Osteocyte (in vitro differentiated cells): ENCODE measurements around the gene TFEB. TPM values are rescaled to one million over a fixed set of nuclear protein-coding genes. Genes with fewer than 3 reads are reported as not detected.
A peak's percentile ranks its signal among the peaks of the same experiment; 100 is the strongest.

Source experiments
- DNase-seq: peaks from one replicate; pipeline ENCODE4 v3.0.0; 2021; ENCODE audit warnings: mixed read lengths; ENCODE audit not compliant: unreplicated experiment; ENCODE audit errors: extremely low spot score
- H3K27ac Mint-ChIP-seq: one replicate; pipeline ENCODE4 v1.8.0; 2021; ENCODE audit warnings: mild to moderate bottlenecking, mixed read lengths; ENCODE audit not compliant: unreplicated experiment
- H3K27me3 Mint-ChIP-seq: one replicate; pipeline ENCODE4 v1.8.0; 2021; ENCODE audit warnings: mixed read lengths; ENCODE audit not compliant: unreplicated experiment
- H3K36me3 Mint-ChIP-seq: one replicate; pipeline ENCODE4 v1.8.0; 2021; ENCODE audit warnings: mixed read lengths; ENCODE audit not compliant: unreplicated experiment
- H3K4me1 Mint-ChIP-seq: one replicate; pipeline ENCODE4 v1.8.0; 2021; ENCODE audit warnings: mixed read lengths; ENCODE audit not compliant: unreplicated experiment
- H3K4me3 Mint-ChIP-seq: one replicate; pipeline ENCODE4 v1.8.0; 2021; ENCODE audit warnings: mild to moderate bottlenecking, moderate library complexity, mixed read lengths; ENCODE audit not compliant: unreplicated experiment
- H3K9me3 Mint-ChIP-seq: one replicate; pipeline ENCODE4 v1.8.0; 2021; ENCODE audit warnings: mixed read lengths; ENCODE audit not compliant: unreplicated experiment
- total RNA-seq: library from RNA; stranded (reverse); gene quantifications from 2 replicates; pipeline ENCODE4 v1.2.1, GENCODE V29; 2021
- TF ChIP-seq, protein P1 (sequence below): fragments of 200-600 bp; sonication (generic); IDR thresholded peaks from 2 replicates; pipeline ENCODE4 v1.5.0; 2021; ENCODE audit warnings: antibody characterized with exemption, mild to moderate bottlenecking, moderate library complexity

Gene TFEB
- total RNA-seq, 1 donor from 2014 or later: 11.1 TPM

DNA sequence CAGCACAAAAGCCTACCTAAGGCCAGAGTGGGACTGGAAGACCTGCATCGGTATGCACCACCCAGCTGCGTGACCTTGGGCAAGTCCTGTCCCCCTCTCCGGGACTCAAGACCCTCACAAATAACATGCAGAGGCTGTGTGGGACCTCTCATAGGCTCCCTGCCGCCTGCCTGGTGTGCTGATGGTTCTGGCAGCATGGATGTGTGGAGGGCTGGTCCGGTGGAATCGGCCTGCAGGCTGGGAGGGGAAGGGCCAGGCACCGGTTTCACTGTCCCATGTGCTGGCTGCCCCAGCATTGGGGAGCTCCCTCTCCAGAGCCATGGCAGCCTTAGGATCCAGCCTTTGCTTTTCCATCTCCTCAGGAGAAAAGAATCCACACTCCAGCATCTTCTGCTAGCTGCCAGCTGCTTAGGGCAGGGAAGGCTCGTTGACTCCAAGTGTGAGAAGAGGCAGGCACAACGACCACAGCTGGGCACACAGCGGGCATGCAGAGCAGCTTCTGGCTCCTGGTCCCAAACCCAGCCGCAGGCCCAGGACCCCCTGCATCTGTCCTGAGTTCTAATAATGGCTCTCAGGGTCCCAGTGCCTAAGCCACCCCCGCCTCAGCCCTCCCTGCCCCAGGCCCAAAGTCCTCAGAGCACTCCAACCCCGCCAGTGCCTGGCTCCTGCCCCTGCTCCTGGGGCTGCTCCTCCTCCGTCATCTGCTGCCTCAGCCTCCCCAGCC, 32.5 kb downstream of the TFEB start:
- H3K36me3 Mint-ChIP-seq: no peaks in the 10 kb centered on the region
- no peak overlapping the region for H3K27ac Mint-ChIP-seq
- H3K27me3 Mint-ChIP-seq: no peaks in the 10 kb centered on the region
- peaks cover 58% of the 10 kb centered on the region for H3K4me1 Mint-ChIP-seq
- no peak overlapping the region for H3K4me3 Mint-ChIP-seq
- DNase-seq: no peak
- TF ChIP-seq, protein P1, sequence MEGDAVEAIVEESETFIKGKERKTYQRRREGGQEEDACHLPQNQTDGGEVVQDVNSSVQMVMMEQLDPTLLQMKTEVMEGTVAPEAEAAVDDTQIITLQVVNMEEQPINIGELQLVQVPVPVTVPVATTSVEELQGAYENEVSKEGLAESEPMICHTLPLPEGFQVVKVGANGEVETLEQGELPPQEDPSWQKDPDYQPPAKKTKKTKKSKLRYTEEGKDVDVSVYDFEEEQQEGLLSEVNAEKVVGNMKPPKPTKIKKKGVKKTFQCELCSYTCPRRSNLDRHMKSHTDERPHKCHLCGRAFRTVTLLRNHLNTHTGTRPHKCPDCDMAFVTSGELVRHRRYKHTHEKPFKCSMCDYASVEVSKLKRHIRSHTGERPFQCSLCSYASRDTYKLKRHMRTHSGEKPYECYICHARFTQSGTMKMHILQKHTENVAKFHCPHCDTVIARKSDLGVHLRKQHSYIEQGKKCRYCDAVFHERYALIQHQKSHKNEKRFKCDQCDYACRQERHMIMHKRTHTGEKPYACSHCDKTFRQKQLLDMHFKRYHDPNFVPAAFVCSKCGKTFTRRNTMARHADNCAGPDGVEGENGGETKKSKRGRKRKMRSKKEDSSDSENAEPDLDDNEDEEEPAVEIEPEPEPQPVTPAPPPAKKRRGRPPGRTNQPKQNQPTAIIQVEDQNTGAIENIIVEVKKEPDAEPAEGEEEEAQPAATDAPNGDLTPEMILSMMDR: no peak
- no peaks in the 10 kb centered on the region for H3K9me3 Mint-ChIP-seq

DNA sequence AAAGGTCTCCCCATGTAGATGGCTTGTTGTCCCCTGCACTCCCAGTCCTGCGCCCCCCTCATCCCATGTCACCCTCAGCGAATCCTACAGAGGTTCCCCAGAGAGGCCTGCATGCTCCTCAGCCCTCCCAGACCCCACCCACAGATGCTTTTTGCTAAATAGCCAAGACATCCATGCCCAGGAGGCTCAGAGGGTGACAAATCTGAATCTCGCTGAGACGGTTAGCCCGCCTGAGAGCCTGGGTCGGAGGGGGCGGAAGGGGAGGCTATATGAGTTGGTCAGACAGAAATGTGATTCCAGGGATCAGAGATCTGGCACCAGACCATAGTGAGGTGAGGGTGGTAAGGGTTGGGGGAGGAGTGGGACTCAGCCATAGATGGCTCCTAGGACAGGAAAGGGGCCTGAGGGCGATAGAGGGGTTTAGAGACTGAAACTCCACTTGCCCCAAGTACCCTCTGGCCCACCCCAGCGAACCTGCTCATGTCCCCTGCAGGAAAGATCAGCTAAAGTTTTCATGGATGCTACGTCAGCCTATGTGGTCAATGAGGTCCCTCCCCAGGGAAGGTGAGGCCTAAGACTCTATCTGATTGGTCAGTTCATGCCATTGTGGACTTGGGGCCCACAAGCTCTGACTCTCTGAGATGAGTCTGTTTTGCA, 33.2 kb downstream of the TFEB start:
- H3K27ac Mint-ChIP-seq: no peak overlapping the region
- H3K36me3 Mint-ChIP-seq: no peaks in the 10 kb centered on the region
- H3K4me3 Mint-ChIP-seq: no peak overlapping the region
- TF ChIP-seq, protein P1: no peak
- H3K27me3 Mint-ChIP-seq: no peaks in the 10 kb centered on the region
- no peak for DNase-seq
- H3K4me1 Mint-ChIP-seq: peaks cover 63% of the 10 kb centered on the region
- no peaks in the 10 kb centered on the region for H3K9me3 Mint-ChIP-seq

DNA sequence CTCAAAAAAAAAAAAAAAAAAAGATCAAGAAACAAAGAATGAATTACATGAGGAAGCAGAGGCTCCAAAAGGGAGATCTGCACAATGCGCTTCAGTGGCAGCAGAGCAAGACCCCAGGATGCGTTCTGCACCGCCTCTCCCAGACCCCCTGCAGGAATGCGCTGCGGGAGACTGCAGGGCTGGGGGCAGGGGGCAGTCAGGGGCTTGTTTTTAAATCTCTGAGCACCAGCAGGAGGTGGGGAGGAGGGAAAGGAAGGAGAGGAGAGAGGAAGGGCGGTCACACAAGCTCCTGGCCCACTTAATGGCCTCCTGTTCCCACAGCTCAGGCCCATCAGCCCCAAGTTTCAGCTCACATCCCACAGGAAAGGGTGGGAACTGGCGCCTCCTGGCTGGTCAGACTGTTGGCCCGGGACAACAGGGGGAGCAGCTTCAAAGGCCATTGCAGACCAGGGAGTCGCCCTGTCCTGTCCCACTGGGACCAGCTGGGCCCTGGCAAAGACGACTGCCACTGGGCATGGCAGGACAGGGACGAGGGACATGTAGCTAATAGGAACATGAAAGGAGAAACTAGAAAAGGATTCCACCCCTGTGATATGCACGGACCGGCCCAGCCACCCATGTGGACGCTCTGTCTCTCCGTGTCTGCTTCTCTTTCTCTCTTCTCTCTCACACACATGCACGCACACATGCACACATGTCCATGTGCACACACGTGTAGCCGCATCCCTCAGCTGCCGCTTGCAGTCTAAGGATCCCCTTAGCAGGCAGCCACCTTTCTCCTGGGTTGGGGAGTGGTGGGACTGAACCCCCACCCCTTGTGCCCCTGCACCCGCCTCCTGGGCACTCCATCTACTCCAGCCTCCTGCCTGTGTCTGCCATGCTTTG, 34.7 kb downstream of the TFEB start:
- Mint-ChIP-seq H3K27me3 (no peaks in the 10 kb centered on the region), H3K27ac (peak overlapping the region; percentile 79), H3K9me3 (no peaks in the 10 kb centered on the region), H3K4me1 (peaks cover 58% of the 10 kb centered on the region), H3K4me3 (peak overlapping the region; percentile 5), H3K36me3 (no peaks in the 10 kb centered on the region)
- no peak for DNase-seq
- TF ChIP-seq, protein P1: no peak

DNA sequence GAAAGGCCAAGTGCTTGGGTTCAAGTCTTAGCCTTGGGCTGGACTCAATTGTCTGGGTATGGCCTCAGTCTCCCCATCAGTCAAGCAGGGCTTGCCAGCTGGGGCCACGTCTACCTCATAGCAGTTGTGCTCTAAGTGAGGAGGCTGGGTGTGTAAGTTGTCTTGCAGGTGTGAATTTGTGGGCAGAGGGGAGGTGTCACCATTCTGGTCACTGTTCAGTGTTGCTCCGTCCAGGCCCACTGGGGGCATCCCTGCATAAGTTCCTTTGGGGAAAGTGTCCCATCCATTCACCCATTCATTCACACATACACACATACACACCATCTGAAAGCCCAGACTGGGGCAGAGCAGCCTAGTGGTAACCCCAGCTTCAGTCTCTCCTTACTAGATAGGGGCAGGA, 36.3 kb downstream of the TFEB start:
- Mint-ChIP-seq H3K36me3 (no peaks in the 10 kb centered on the region), H3K4me1 (peaks cover 58% of the 10 kb centered on the region), H3K9me3 (no peaks in the 10 kb centered on the region), H3K27ac (peak overlapping the region; percentile 99), H3K4me3 (no peak overlapping the region), H3K27me3 (no peaks in the 10 kb centered on the region)
- TF ChIP-seq, protein P1: no peak
- DNase-seq: no peak
